A549 (cell line): Measurements from ENCODE around the gene ROPN1B.

Experiments used
- EP300 ChIP-seq, 2 experiments: fragments of >200 bp; sonication (Bioruptor Twin); formaldehyde crosslinking; IDR thresholded peaks; 2 replicates in 1 of 2; 3 replicates in 1 of 2; pipeline ENCODE4 v1.6.1; 2016 to 2017
- ESRRA ChIP-seq: fragments of 150-350 bp; IDR thresholded peaks from 2 replicates; pipeline ENCODE4 v1.6.1; 2014; ENCODE audit warnings: mild to moderate bottlenecking, low read length, borderline replicate concordance
- MAZ ChIP-seq: fragments of 150-350 bp; IDR thresholded peaks from 2 replicates; pipeline ENCODE4 v1.6.1; 2014; ENCODE audit warnings: antibody characterized with exemption, low read depth, low read length, borderline replicate concordance
- MYC ChIP-seq: IDR thresholded peaks from 2 replicates; pipeline ENCODE4 v1.6.1; 2012; ENCODE audit warnings: mild to moderate bottlenecking, inconsistent platforms, low read length, improper control_type of control experiment, borderline replicate concordance

- TF ChIP-seq EP300 (IDR thresholded peaks at IDR 0.05): no peak
- TF ChIP-seq ESRRA: no peak
- TF ChIP-seq MYC: no peak
- no peak for TF ChIP-seq MAZ
These were observed 8.9 kb upstream of the ROPN1B start for GRCh38 chr3:125960066-125960424.
